K562 (cell line): Measurements from ENCODE around the gene ACSF2. TPM values are rescaled to one million over a fixed set of nuclear protein-coding genes. Genes with fewer than 3 reads are reported as not detected.
"Not testable (repeated sequence)": the region's sequence is repeated elsewhere in the genome, so short reads cannot be mapped to it uniquely, and the experiment has no call there.

Experiments used
- BHLHE40 ChIP-seq: IDR thresholded peaks from 2 replicates; pipeline ENCODE4 v1.6.1; 2011; ENCODE audit warnings: low read length, improper control_type of control experiment
- C11orf30 ChIP-seq: fragments of 450-650 bp; IDR thresholded peaks from 2 replicates; pipeline ENCODE4 v1.6.1; 2016; ENCODE audit warnings: low read depth, mild to moderate bottlenecking
- CTCF ChIP-seq, 3 experiments: IDR thresholded peaks in 2 of 3; conservative IDR thresholded peaks in 1 of 3; 2 replicates each; pipeline ENCODE4 v1.5.1; 2011 to 2012; ENCODE audit warnings: low read length in 3 of 3, mild to moderate bottlenecking in 3 of 3, control low read depth in 2 of 3, improper control_type of control experiment in 1 of 3, inconsistent platforms in 1 of 3, low read depth in 1 of 3, mixed read lengths in 1 of 3, moderate library complexity in 1 of 3; ENCODE audit not compliant: insufficient read depth in 2 of 3
- DPF2 ChIP-seq: fragments of 450-650 bp; IDR thresholded peaks from 2 replicates; pipeline ENCODE4 v1.6.1; 2016
- FOSL1 ChIP-seq: fragments of 200-800 bp; sonication (Bioruptor generic); conservative IDR thresholded peaks from 2 replicates; pipeline ENCODE4 v1.6.1; 2016; ENCODE audit warnings: missing genetic modification characterization, missing compliant biosample characterization
- FOXK1 ChIP-seq: sonication (generic); formaldehyde crosslinking; IDR thresholded peaks from 2 replicates; pipeline ENCODE4 v1.8.0; 2022; ENCODE audit warnings: missing genetic modification reagents, mild to moderate bottlenecking, borderline replicate concordance
- JUND ChIP-seq, 2 experiments: IDR thresholded peaks; 2 replicates in 1 of 2; 3 replicates in 1 of 2; pipeline ENCODE4 v1.6.1; 2011; ENCODE audit warnings: borderline replicate concordance in 2 of 2, low read depth in 2 of 2, low read length in 2 of 2, improper control_type of control experiment in 1 of 2, missing biosample characterization in 1 of 2, missing genetic modification characterization in 1 of 2, missing genetic modification reagents in 1 of 2
- MAFG ChIP-seq: fragments of 450-650 bp; conservative IDR thresholded peaks from 2 replicates; pipeline ENCODE4 v1.6.1; 2016; ENCODE audit warnings: missing genetic modification characterization, missing compliant biosample characterization
- MAFK ChIP-seq: IDR thresholded peaks from 2 replicates; pipeline ENCODE4 v1.6.1; 2011; ENCODE audit warnings: low read length, improper control_type of control experiment
- PHF21A ChIP-seq: fragments of 450-650 bp; IDR thresholded peaks from 2 replicates; pipeline ENCODE4 v1.6.1; 2017; ENCODE audit warnings: low read depth, borderline replicate concordance
- RB1 ChIP-seq: fragments of 450-650 bp; IDR thresholded peaks from 2 replicates; pipeline ENCODE4 v1.6.1; 2017; ENCODE audit warnings: low read depth, mild to moderate bottlenecking
- RCOR1 ChIP-seq, 2 experiments: IDR thresholded peaks; 2 replicates each; pipeline ENCODE4 v1.6.1; 2012; ENCODE audit warnings: low read depth in 2 of 2, low read length in 2 of 2, borderline replicate concordance in 1 of 2, improper control_type of control experiment in 1 of 2
- TEAD4 ChIP-seq, 2 experiments: sonication (generic) in 1 of 2; formaldehyde crosslinking in 1 of 2; IDR thresholded peaks; 2 replicates each; pipeline versions ENCODE4 v1.6.1 to v1.8.0; 2012 to 2022; ENCODE audit warnings: borderline replicate concordance in 1 of 2, inconsistent platforms in 1 of 2, low read length in 1 of 2, mild to moderate bottlenecking in 1 of 2, missing genetic modification reagents in 1 of 2
- ZEB2 ChIP-seq: fragments of 450-650 bp; IDR thresholded peaks from 2 replicates; pipeline ENCODE4 v1.6.1; 2016
- ZNF316 ChIP-seq: fragments of 450-650 bp; IDR thresholded peaks from 2 replicates; pipeline ENCODE4 v1.6.1; 2016
- polyA plus RNA-seq, 8 experiments: library from polyadenylated mRNA; depleted of rRNA in 4 of 8; stranded (reverse) in 5 of 8; unstranded in 3 of 8; fragments of >200 nt; fragmentation: Nextera tagmentation in 2 of 8; fragmentation: Illumina TruSeq in 1 of 8; extraction: Ambion mirVana in 2 of 8; extraction: Trizol in 1 of 8; gene quantifications; 2 replicates each; pipeline versions ENCODE4 v1.2.1 to v1.2.3, GENCODE V29; 2011 to 2014; ENCODE audit warnings: inconsistent platforms in 1 of 8, missing spikeins in 1 of 8
- total RNA-seq, 7 experiments: library from RNA; depleted of rRNA in 6 of 7; stranded (reverse); fragments of >200 nt in 6 of 7; fragmentation: Illumina TruSeq in 2 of 7; extraction: Trizol in 2 of 7; gene quantifications; 2 replicates each; pipeline versions ENCODE4 v1.2.1 to v1.2.3, GENCODE V29; 2011 to 2021; ENCODE audit warnings: low replicate concordance in 1 of 7

Gene ACSF2
- total and polyA plus RNA-seq, 9 of the 15 experiments (the other 6 are each of a cell fraction or from before 2014, with no cell fraction given), result 0.89 to 6.1 (median 3.5) TPM

GRCh38 chr17:50472761-50473161 lies 46.7 kb downstream of the ACSF2 start (continued):
- TF ChIP-seq DPF2 (0 out of 2 replicates have a peak, but pooled peaks have one; percentile 40), ZEB2 (0 out of 2 replicates have a peak, but pooled peaks have one; percentile 54), MAFG (tag) (peak; percentile 92), MAFK (peak; percentile 88), C11orf30 (peak; percentile 96), ZNF316 (peak; percentile 97), JUND (IDR thresholded peaks at IDR 0.05; ENCODE audit: borderline replicate concordance, low read depth, low read length) (peak; percentile 52), JUND (tag; IDR thresholded peaks at IDR 0.05; ENCODE audit: borderline replicate concordance, low read depth, low read length) (peak; percentile 52; the same call in 1 of the 3 replicates), FOSL1 (peak; percentile 78), BHLHE40 (peak; percentile 56), RCOR1 (IDR thresholded peaks at IDR 0.05; ENCODE audit: borderline replicate concordance in 1 of 2, low read depth in 2 of 2, low read length in 2 of 2) (peak in 1 of 2 experiments; percentile 81; a peak in 1 of 4 replicates), RB1 (0 out of 2 replicates have a peak, but pooled peaks have one; percentile 10), CTCF (IDR thresholded peaks at IDR 0.05 in 2 of 3, conservative IDR thresholded peaks at IDR 0.05 in 1 of 3; ENCODE audit: insufficient read depth in 2 of 3, low read depth in 1 of 3, low read length in 3 of 3) (peak; percentile 58 to 75 (median 68)), FOXK1 (0 out of 2 replicates have a peak, but pooled peaks have one; percentile 23), PHF21A (peak; percentile 76; the same call in 1 of the 2 replicates), TEAD4 (IDR thresholded peaks at IDR 0.05; ENCODE audit: low read length) (peak; percentile 40; the same call in 1 of the 2 replicates)
- TF ChIP-seq TEAD4 (CRISPR knock-in tag; IDR thresholded peaks at IDR 0.05; ENCODE audit: borderline replicate concordance), result not testable (repeated sequence)
- TF ChIP-seq, all 486 proteins: peak for 25; not testable (repeated sequence) for 461
